Activated T-cell treated with anti-CD3 and anti-CD28 coated beads for 24 hours (primary cell): ENCODE results near the gene MYO1H.

Experiments used
- DNase-seq: peaks from one replicate; pipeline ENCODE4 v3.0.0-alpha.2; 2020; ENCODE audit warnings: low read depth

The MYO1H gene

GRCh38 chr12:109448707-109449390 lies 101.1 kb downstream of the MYO1H start:
- no peak for DNase-seq

GRCh38 chr12:109449845-109450532 lies 102.3 kb downstream of the MYO1H start:
- DNase-seq = no peak

GRCh38 chr12:109450980-109451379 lies 103.3 kb downstream of the MYO1H start:
- no peak for DNase-seq

- no peak for DNase-seq
Observed at GRCh38 chr12:109451400-109451799, 103.7 kb downstream of the MYO1H start.

GRCh38 chr12:109452489-109452888 lies 104.8 kb downstream of the MYO1H start:
- DNase-seq = no peak

GRCh38 chr12:109455706-109456105 lies 108.0 kb downstream of the MYO1H start:
- no peak for DNase-seq

GRCh38 chr12:109458086-109458485 lies 110.4 kb downstream of the MYO1H start:
- no peak for DNase-seq

- DNase-seq = no peak
Observed at GRCh38 chr12:109458771-109459208, 111.1 kb downstream of the MYO1H start.

- DNase-seq = no peak
Observed at GRCh38 chr12:109459247-109459646, 111.5 kb downstream of the MYO1H start.

GRCh38 chr12:109460538-109460937 lies 112.8 kb downstream of the MYO1H start:
- no peak for DNase-seq

- no peak for DNase-seq
Observed at GRCh38 chr12:109461049-109461845, 113.5 kb downstream of the MYO1H start.

- no peak for DNase-seq
Observed at GRCh38 chr12:109461846-109462756, 114.4 kb downstream of the MYO1H start.

- no peak for DNase-seq
Observed at GRCh38 chr12:109462868-109463692, 115.4 kb downstream of the MYO1H start.

- no peak for DNase-seq
Observed at GRCh38 chr12:109463756-109464155, 116.1 kb downstream of the MYO1H start.

- no peak for DNase-seq
Observed at GRCh38 chr12:109464642-109465351, 117.1 kb downstream of the MYO1H start.

- no peak for DNase-seq
Observed at GRCh38 chr12:109466305-109466704, 118.6 kb downstream of the MYO1H start.

GRCh38 chr12:109466821-109467220 lies 119.1 kb downstream of the MYO1H start:
- DNase-seq = no peak

- DNase-seq = no peak
Observed at GRCh38 chr12:109467978-109468676, 120.4 kb downstream of the MYO1H start.

GRCh38 chr12:109469517-109469916 lies 121.8 kb downstream of the MYO1H start:
- DNase-seq = no peak

GRCh38 chr12:109473006-109473405 lies 125.3 kb downstream of the MYO1H start:
- DNase-seq = no peak
